Common myeloid progenitor, CD34-positive (primary cell): Measurements from ENCODE around the gene PIP5KL1.

Experiments
- CTCF ChIA-PET: fragments of 350-600 bp; sonication (Branson Sonifier 250); formaldehyde crosslinking; loops from one replicate; lab custom pipeline; 2021; ENCODE audit warnings: antibody characterized with exemption; lab: Charles Lee
- POLR2A ChIA-PET: fragments of 350-600 bp; sonication (Branson Sonifier 250); formaldehyde crosslinking; loops from one replicate; lab custom pipeline; 2021; ENCODE audit warnings: antibody characterized with exemption; lab: Charles Lee
- DNase-seq, 3 donors: peaks; one replicate each; pipeline versions ENCODE4 v3.0.0 to v3.0.0-alpha.2; 2013
- H3K27ac ChIP-seq, 2 experiments: 1 replicate in 1 of 2; 2 replicates in 1 of 2; pipeline ENCODE4 v1.7.0; 2013; ENCODE audit warnings: inconsistent platforms in 2 of 2, low read length in 2 of 2, mild to moderate bottlenecking in 2 of 2, low read depth in 1 of 2, moderate library complexity in 1 of 2; ENCODE audit not compliant: severe bottlenecking in 2 of 2, insufficient read depth in 1 of 2, poor library complexity in 1 of 2
- H3K27me3 ChIP-seq, 5 experiments: replicated peaks in 2 of 5; 1 replicate in 3 of 5; 2 replicates in 2 of 5; pipeline versions ENCODE4 v1.6.1 to v1.7.0; 2013; ENCODE audit warnings: low read length in 4 of 5, mild to moderate bottlenecking in 2 of 5, moderate library complexity in 2 of 5, inconsistent platforms in 1 of 5; ENCODE audit not compliant: insufficient read depth in 5 of 5, control insufficient read depth in 4 of 5
- H3K36me3 ChIP-seq, 4 experiments: 1 replicate in 2 of 4; 2 replicates in 2 of 4; pipeline versions ENCODE4 v1.6.1 to v1.7.0; 2013; ENCODE audit warnings: low read length in 3 of 4, control low read depth in 1 of 4, mild to moderate bottlenecking in 1 of 4; ENCODE audit not compliant: control insufficient read depth in 4 of 4, insufficient read depth in 4 of 4
- H3K4me1 ChIP-seq, 4 experiments: 1 replicate in 3 of 4; 2 replicates in 1 of 4; pipeline versions ENCODE4 v1.6.1 to v1.7.1; 2013; ENCODE audit warnings: low read length in 3 of 4, mild to moderate bottlenecking in 3 of 4, control low read depth in 1 of 4, inconsistent platforms in 1 of 4, moderate library complexity in 1 of 4; ENCODE audit not compliant: control insufficient read depth in 4 of 4, insufficient read depth in 4 of 4; ENCODE audit errors: control extremely low read depth in 1 of 4
- H3K4me3 ChIP-seq, 7 experiments: 1 replicate in 4 of 7; 2 replicates in 3 of 7; pipeline versions ENCODE4 v1.5.1 to v1.7.0; 2013; ENCODE audit warnings: mild to moderate bottlenecking in 7 of 7, low read length in 6 of 7, moderate library complexity in 6 of 7, inconsistent platforms in 2 of 7, low read depth in 2 of 7, control low read depth in 1 of 7; ENCODE audit not compliant: insufficient read depth in 4 of 7, control insufficient read depth in 1 of 7; ENCODE audit errors: extremely low read depth in 1 of 7
- H3K9me3 ChIP-seq, 5 experiments: 1 replicate in 4 of 5; 2 replicates in 1 of 5; pipeline versions ENCODE4 v1.6.1 to v1.7.1; 2013; ENCODE audit warnings: low read length in 4 of 5, mild to moderate bottlenecking in 2 of 5, inconsistent platforms in 1 of 5, low read depth in 1 of 5, moderate library complexity in 1 of 5; ENCODE audit not compliant: control insufficient read depth in 4 of 5, insufficient read depth in 2 of 5; ENCODE audit errors: control extremely low read depth in 1 of 5
- WGBS: methylation state at CpG from one replicate; pipeline ENCODE4 v1.1.5; 2013; ENCODE audit not compliant: insufficient coverage; 5-methylcytosine and 5-hydroxymethylcytosine counted together

PIP5KL1 gene

DNA sequence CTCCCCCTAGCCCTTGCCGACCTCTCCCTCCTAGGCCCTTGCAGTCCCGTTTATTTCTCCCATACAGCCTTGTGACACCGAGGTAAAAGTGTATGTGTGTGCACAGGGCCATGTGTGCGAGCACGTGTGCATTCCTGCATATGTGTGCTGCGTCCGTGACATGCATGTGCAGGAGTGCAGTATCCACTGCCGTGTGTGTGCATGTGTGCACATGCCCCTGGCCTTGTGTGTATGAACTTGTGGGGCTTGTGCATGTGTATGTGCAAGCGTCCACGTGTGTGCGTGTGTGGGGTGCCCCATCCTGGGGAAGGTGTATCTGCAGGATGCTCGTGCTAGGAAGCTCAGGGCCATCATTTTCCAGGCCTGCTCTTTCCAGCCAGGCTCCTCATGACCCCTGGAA, 59.7 kb downstream of the PIP5KL1 start:
- H3K27ac ChIP-seq = no peak overlapping the region
- DNase-seq = no peak
- H3K4me1 ChIP-seq = peaks cover 0 to 13% (median 10%) of the 10 kb centered on the region in 4 experiments
- POLR2A ChIA-PET = no interaction called here
- CTCF ChIA-PET = interaction anchor here (0.9 to 5.5 kb wide), 22 partner anchors 8 to 136 kb away, joined by 3 to 50 read pairs (median 11); partner anchors contain the start of genes CDK9, ENG, ST6GALNAC4 and TOR2A
- no peak overlapping the region for H3K4me3 ChIP-seq
- H3K27me3 ChIP-seq = no peaks in the 10 kb centered on the region
- no peaks in the 10 kb centered on the region for H3K9me3 ChIP-seq
- WGBS = 95% methylated on average over 12 of the region's 12 CpGs
- H3K36me3 ChIP-seq = no peaks in the 10 kb centered on the region
